ENCODE measurements around the gene ALDH3A1.

Gene ALDH3A1

DNA sequence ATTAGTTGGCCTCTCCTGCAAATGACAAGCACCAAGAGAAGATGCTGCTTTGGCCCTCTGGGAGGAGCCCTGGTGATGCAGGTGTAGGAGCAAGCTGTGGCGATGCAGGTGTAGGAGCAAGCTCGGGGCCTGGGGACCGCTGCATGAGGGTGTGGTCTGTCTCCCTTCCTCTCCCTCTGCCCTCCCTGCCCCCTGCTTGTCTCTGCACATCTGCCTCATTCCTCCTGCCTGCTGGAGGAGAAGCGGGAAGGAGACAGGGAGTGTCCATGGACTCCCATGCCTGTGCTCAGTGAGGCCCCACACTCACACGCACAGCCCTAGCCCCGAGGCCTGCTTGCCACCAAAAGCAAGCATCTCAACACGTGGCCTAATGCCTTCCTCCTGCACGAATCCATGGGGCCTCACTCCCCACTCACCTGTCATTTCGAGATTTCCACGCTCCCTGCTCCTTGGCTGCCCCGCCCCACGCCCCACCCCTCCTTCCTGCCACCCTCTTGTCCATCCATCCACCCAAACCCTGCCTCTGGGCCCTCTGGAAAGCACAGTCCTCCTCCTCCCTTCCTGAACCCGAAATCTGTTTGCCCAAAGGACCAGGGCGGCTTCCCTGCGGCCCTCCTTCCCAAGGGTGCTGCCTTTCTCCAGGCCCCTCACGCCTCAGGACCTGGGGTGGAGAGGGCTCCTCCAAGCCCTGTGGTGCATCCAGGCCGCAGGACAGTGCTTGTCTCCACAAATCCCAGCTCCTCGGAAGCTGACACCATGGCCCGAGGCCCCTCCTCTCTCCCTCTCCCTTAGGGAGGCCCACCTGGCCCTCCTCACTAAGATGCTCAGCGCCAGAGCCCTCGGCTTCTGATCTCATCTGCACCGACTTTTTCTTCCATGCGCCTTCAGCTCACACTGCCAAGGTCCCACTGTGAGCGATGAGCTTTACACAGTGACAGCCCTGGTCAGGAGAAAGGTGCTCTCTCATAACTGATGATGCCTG is 11.8 kb upstream of the ALDH3A1 start:
- DNase-seq, result no peak

DNA sequence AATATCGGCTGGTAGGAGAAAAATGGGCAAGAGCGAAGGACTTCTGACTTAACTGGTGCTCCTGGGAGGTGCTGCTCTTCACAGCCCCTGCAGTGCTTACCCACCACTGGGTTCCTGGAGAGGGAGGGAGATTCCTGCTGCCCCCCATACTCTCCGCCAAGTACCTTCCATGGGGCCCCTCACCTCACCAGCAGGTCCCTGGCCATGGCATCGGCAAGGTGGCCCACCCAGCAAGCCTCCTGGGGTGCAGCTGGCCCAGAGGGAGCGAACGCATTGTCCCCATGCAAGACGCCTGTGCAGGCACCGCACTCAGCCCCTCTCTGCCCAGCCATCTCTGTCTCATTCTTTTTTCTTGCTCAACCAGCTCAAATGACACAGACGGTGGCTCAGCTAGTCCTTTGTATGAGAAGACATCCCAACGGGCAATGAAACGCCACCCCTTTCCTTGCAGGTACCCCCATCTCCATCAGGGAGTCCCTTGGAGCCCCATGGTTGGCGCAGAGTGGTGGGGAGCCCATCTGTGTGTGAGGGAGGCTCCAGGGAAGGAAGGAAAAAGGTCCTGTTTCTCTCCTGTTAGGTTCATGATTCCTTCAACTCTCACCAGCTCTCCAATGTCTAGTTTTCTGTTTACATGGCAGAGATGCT is 9.6 kb upstream of the ALDH3A1 start:
- no peak for DNase-seq

DNA sequence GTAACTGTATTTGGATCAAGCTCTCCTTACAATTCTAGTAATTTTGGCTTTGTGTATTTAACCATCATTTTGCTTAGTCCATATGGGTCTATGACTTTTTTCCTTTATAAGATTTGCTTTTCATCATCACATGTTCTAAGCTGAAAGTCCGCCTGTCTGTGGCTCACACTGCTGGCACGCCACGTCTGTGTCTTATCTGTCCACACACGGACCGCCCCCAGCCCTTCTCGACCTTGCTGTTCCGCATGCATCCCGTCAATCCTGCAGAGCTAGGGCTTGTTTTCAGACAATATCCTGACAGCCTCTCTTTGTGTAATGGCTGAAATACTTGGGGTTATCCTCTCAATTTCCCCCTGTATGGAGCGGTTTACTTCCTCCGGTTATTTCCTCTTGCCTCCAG is 8.4 kb upstream of the ALDH3A1 start:
- no peak for DNase-seq

DNA sequence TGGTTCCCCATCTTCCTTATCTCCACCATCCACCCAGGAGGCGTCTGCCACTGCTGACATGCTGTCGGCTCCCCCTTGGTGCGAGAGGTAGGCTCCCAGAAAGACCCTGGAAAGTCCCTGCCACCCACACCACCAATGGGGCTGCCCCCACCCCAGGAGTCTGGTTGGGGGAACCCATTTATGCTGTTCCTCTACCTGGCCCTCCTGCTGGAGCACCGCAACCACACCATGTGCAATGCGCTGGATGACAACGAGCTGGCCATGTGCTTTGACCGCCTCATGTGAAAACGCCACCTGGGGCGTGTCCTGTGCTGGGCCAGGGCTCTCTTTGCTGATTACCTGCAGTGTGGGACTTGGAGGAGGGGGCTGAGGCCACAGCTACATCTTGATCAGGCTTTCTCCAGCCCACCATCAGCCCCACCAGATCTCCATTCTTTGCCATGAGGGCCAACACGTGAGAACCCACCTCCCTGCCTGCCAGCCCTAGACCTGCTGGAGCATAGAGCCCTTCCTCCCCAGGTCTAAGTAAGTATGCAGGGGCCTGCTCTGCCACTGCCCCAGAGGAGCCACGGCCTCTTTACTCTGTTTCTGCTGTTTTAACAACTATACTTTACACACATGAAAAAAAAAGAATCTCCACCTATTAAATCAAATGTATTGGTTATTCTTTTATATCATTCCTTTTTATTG is 7.9 kb upstream of the ALDH3A1 start:
- DNase-seq, result no peak

DNA sequence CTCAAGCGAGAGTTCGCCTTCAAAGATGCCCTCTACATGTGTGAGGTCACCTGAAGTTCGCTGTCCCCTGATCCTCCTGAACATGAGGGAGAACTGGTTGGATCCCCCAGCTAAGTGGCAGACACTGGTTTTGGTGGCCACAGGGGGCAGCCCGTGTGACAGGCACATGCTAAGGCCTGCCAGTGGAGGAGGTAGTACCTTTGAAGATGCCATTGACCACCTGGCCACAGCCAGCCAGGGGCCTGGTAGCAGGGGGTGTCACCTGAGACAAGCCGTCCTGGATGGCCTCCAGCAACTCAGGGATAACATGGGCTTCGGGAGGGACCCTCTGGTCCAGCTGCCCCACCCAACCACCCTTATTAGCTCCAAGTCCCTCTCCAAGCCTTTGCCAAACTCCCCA is 7.3 kb upstream of the ALDH3A1 start:
- DNase-seq, result no peak

DNA sequence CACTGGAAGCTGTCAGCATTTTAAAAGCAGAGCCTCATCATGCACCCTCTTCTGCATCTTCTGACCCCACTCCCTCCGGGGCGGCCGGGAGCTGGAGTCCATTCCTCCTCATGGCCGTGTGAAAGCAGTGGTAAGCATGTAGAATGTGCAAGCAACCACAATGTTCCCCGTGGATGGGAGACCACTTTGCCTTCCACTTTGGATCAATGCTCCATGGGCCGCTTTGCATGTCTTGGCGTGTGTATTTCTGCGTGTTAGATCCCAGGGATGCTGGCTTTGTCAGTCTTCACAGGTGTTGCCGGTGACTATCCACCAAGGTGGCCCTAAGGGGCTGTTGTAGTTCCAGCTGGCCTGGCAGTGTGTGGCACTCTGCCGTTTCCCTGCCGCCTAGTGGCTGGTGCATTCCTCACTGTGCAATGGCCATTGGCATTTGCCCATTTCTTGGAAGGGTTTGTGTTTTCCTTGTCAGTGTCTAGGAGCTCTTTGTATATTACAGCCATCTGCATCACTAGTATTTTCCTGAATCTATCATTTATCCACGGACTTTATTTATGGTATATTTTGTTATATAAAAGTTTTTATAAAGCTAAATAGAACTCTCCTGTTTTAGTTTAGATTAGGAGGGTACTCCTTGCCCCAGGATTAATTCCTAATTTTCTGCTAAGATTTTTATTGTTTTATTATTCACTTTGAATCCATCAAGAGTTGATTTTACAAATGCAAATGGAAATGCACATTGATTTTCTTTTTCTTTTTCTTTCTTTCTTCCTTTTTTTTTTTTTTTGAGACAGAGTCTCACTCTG is 5.8 kb upstream of the ALDH3A1 start:
- DNase-seq, result no peak

DNA sequence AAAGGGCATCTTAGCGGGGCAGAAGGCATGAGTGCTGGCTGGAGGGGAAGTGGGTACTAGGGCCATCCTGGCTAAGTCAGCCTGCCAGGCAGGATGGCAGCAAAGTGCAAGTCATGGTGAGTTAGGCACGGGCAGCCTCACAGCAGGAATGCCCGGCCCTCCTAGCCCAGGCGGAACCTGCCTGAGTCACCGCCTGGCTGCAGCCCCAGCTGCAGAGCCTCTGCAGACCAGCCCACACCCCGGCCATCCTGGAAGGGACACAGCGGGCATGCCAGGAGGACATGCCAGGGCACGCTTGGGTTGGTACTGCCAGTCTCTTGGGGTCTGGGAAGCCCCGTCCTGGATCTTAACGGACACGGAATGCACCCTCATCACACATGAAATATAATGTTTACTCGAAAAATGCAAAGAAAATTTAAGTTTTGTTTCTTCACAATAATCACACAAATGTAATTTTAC is 5.0 kb upstream of the ALDH3A1 start:
- DNase-seq, result no peak

DNA sequence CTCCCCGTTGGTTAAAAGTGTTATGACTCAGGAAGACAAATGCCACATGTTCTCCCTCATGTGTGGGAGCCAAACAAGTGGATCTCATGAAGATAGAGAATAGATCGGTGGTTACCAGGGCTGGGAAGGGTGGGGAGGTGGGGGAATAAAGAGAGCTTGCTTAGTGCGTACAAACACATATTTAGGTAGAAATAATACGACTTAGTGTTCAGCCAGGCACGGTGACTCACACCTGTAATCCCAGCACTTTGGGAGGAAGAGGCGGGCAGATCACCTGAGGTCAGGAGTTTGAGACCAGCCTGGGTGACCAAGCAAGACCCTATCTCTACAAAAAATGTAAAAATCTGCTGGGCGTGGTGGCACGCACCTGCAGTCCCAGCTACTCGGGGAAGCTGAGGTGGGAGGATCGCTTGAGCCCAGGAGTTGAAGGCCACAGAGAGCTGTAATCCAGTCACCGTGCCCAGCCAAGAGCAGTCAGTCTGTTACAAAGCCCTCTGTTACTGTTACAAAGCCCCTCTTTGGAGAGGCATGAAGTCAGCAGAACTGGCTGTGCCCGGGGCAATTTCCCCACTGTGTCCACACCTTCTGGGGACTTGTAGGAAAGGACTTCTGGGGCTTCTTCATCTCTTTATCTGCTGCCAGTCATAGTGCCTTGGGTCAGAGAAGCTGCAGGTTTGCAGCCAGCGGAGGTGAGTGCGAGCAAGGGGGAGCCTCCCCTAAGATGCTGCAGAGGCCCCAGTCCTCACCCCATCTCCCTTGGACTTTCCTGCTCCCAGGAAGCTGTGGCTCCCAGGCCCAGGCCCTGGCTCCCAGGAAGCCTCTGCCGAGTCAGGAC is 4.3 kb upstream of the ALDH3A1 start:
- no peak for DNase-seq

DNA sequence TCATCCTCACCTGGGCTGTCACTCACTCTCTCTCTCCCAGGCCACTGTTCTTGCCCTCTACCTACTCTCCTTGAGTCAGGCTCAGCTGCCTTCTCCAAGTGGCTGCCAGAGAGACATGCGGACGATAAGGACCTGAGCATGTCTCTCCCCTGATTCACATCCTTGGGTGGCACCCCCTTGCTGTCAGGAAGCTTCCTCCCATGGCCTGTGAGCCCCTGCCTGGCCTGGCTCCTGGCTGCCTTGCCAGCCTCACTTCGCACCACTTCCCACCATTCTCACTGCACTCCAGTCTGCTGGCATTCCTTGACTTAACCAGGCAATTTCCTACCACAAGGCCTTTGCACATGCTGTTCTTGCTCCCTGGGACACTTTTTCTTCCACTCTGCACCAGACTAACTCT is 2.7 kb upstream of the ALDH3A1 start:
- no peak for DNase-seq

DNA sequence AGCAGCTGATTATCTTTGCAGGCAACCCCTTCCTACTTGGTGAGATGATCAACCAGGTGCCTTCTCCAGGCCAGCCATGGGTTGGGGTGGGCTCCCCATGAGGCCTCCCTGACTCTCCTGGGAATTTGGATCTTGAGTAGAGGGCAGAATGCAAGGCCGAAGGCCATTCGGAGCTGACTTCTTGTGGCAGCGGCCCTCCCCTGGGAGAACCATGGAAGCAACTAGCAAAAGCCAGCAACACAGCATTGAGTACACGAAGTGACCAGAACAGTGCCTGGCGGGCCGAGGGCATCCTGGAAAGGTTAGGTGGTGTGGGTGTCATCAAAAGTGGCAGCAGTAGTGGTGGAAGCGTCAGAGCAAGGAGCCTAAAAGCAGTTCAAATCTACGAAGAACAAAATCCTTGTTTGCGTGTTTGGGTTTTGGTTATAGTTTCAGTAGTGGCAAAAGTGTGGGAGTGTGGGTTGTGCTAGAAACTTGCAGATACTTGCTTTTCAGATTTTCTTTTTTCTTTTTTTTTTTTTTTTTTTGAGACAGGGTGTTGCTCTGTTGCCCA is 2.0 kb upstream of the ALDH3A1 start:
- DNase-seq, result no peak

DNA sequence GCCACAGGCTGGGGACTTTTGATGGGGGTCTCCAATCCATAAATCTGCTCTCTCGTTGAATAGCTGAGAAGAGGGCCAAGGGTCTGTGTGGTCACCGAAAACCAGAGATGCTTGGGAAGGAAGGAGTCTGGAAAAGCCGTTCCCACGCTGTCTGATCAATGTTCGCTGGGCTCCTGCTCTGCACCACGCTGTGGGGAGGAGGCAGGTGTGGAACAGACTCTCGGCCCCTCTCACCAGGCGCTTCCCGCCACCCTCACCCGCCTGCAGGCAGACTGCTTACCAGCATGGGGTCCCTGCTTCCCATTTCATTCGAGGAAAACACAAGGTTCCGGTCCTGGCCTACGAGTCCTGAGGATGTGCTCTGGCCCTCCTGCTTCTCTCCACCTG is 702 bp upstream of the ALDH3A1 start:
- no peak for DNase-seq

DNA sequence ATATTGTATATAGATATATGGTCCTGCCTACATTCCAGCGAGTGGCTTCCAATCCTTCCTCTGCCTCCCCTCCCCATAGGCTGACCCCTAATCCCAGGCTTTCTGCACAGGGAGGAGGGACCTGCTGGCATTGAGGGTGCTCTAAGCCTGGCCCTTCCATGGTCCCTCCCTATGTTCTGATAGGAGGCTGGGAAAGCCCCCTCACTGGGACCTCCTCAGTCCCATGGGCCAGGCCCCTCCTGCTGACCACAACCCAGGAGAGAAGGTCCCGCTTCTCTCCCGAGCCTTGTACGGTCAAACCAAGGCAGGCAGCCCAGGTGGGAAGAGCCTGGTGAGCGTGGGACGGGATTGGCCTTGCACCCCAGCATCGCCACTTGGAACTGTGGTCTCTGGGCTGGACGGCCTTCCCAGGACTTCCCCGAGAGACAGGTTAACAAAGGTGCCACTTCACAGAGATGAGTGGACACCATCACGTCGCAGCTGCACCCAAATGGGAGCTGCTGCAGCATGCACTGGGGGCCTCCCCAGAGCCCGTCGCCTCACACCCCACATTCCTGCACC is 859 bp downstream of the ALDH3A1 start:
- DNase-seq, result no peak

DNA sequence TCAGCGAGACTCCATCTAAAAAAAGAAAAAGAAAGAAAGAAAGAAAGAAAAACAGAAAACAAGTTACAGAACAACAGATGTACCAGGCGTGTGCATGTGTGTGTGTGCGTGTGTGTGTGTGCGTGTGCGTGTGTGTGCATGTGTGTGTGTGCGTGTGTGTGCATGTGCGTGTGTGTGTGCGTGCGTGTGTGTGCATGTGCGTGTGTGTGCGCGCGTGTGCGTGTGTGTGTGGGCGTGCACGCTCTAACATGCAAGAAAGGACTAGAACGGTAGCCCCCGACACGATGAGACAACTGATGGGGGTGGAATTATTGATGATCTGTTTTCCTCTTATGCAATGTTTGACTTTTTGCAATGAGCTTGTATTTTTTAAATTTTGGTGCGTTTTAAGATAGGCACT is 1.6 kb downstream of the ALDH3A1 start:
- no peak for DNase-seq

DNA sequence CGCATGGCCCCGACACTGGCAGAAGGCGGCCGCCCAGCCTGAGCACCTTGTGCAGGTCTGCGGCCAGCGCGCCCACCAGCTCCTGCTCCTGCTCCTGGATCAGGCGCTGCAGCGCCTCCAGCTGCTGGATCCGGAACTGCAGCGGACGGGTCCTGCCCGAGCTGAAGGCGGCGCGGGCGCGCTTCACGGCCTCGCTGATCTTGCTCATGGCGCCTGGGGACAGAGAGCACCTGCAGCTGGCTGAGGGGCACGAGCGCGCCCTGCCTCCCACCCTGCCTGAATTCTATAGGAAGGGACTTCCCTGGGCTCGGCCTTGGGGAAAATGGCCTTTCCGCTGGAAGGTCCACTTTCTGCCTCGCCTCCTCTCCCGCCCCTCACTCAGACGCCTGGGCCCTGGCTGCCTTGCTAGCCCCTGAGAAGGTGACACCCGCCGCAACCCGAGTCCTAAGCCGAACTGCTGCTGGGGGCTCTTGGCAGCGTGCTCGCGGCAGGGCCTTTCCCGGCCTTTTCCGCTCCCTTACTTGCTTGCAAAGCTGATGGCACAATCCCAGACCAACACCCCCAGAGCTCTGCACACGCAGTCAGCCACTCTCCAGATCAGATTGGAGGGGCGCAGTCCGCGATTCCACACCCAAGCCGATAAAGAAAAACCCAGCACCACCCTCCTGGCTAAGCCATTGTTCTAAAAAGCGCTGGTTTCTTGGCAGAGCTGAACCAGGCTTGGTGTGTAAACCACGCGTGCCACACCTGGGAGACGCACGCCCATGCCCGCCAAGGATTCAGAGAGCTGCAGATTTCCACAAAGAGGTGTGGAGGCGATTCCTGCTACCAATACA is 3.0 kb downstream of the ALDH3A1 start:
- peak; percentile 49 for DNase-seq

DNA sequence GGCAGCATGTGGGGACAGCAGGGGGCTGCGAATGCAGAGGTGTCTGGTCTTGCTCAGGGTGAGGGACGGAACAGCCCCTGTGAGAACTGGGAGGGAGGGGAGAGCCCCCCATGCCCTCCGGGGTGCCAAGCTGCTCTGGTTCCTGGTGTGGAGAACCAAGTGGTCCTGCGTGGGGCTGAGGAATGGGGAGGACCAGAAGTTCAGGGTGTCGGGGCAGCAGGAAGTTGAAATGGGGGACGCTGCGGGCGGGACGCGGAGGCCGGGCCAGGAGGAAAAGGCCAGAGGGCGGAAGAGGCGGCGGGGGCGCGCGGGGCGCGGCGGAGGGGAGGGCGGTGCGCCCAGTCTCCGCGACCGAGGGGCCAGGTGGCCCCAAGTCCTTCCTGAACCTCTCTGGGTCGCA is 3.6 kb downstream of the ALDH3A1 start:
- DNase-seq, result no peak

DNA sequence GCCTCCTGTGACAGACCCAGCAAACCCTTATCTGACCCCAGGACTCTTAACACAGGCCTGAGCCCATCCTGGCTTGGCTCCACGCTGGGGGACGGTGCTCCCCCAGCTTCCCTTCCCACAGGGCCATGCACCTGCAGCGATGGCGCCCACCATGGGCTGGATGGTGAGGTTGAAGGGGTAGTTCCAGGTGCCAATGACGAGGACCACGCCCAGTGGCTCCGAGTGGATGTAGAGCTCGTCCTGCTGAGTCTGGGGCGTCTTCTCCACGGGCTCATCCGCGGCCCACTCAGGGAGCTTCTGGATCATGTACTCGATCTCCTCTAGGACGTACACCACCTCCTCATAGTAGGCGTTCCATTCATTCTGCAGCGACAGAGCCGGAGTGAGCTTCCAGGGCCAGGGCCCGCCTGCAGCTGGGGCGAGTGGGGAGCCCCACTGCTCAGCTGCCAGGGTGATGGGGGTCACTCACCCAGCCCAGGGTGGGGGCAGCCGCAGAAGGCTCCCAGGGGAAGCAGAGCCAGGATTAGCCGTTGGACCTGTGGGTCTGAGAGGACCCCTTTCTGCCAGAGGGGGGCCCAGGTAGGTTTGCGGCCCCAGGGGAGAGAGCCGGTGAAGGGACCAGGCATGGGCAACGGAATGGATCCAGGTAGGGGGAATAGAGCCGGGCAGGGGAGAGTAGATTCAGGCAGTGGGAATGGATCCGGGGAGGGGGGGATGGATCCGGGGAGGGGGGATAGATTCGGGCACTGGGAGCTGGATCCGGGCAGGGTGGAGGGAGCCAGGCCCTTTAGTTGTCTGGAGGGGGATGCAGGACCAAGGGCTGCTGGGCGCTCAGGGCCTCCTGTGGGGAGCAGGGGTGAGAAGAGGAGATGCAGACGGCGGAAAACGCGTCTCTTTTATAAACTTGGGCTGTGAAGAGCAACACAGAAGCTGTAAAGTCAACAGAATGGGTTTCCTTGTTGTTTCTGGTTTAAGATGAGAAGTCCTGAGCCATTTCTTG is 4.7 kb downstream of the ALDH3A1 start:
- DNase-seq, result no peak

DNA sequence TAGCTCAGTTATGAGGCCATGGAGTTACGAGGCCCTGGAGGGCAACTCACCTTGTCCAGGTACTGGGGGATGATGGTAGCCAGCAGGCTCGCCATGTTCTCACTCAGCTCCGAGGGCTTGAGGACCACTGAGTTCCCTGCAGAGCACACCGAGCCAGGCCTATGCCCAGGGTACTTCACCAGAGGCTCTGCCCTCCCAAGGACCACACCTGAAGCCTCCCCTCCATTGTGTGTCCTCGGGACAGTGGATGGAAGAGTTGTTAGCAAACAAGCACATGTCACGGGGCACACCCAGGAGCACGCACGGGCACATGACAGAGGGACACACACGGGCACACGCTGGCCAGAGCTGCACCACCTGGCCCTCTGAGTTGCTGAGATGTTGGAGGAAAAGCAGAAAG is 5.6 kb downstream of the ALDH3A1 start:
- DNase-seq, result no peak

DNA sequence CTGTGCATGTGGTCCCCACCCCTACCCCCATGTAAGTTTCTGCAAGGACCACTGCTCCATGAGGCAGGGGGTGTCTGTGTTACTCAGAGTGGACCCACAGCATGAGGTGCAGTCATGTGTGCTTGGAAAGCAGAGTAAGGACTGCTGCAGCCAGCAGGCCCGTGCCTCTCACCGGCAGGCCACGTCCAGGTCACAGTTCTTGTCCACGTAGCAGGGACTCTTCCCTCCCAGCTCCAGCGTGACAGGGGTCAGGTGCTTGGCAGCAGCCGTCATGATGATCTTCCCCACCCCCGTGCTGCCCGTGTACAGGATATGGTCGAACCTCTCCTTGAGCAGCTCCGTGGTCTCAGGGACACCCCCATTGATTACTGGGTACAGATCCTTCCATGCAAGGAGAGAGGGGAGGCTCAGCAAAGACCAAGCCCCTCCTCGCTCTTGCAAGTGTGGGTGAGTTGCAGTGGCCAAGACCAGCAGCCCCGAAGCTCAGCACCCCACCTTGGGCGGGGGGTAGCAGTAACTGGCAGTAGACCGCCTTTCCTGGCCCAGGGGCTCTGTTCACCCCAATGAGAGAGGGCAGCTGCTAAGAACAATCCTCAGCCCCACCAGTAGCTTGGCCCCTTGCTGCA is 6.2 kb downstream of the ALDH3A1 start:
- DNase-seq, result no peak
